Tongue (tissue), 2 donors: ENCODE results near the gene BMPR2. TPM values are rescaled to one million over a fixed set of nuclear protein-coding genes. Genes with fewer than 3 reads are reported as not detected.
A peak's percentile ranks its signal among the peaks of the same experiment; 100 is the strongest.
"Not testable (repeated sequence)": the region's sequence is repeated elsewhere in the genome, so short reads cannot be mapped to it uniquely, and the experiment has no call there.

Experiments used
- DNase-seq: peaks from one replicate; pipeline ENCODE4 v3.0.0-alpha.2; 2015
- total RNA-seq: library from RNA; depleted of rRNA; stranded (reverse); fragments of >200 nt; gene quantifications from one replicate; pipeline ENCODE4 v1.2.3, GENCODE V29; 2014

BMPR2 gene
- total RNA-seq, 1 donor from 2014 or later: 49.5 TPM

DNA sequence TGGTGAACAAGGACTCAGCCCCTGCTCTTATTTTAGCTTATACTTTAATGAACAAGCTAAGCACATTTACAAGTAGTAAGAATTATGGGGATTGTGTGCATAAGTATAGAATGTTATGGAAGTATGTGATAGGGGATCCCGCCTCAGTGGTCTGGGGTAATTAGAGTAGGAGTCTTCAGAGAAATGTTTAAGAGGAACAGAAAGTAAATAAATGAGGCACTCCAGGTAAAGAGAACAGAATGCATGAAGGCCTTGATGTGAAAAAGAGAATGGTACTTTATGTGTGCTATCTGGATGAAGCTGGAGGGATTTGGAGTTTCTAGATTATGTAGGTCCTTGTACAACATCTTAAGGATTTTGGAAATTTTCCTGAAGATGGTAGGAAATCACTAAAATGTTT, 76.6 kb downstream of the BMPR2 start:
- DNase-seq: no peak

DNA sequence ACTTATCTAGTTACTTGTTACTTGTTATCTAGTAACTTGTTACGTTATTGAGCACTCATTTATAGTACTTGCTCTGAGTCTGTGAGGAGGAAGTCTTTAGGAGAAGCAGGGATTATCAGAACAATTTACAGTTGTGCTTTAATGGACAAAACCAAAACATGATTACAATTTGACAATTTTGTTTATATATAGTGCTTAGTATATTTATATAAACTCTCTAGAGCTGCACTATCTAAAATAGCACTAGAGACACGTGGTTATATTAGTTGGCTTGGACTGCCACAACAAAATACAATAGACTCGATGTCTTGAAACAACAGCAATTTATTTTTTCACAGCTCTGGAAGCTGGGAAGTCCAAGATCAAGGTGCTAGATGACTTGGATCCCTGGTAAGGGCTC, 78.4 kb downstream of the BMPR2 start:
- no peak for DNase-seq

DNA sequence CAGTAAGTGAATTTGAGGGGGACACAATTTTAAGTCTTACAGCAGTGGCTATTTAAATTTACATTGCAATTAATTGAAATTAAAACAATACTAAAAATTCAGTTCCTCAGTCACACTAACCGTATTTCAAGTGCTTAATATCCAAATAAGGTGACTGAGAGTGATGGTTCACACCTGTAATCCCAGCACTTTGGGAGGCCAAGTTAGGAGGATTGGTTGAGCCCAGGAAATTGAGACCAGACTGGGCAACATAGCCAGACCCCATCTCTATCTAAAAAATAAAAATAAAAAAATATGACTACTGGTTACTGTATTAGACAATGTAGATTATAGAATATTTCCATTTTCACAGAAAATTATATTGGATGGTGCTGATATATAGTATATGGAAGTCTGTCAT, 79.0 kb downstream of the BMPR2 start:
- no peak for DNase-seq

DNA sequence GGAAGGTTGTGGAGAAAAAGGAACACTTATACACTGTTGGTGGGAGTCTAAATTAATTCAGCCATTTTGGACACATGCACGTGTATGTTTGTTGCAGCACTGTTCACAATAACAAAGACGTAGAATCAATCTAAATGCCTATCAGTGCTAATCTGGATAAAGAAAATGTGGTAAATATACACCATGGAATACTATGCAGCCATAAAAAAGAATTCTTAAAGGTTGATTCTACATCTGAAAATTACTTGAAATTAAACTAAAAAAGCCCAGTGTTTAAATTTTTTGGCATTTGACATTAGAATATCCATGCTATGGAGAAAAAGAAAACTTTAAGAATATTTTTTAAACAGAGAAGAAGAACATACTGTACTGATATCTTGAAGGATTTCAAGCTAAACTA, 84.0 kb downstream of the BMPR2 start:
- no peak for DNase-seq

DNA sequence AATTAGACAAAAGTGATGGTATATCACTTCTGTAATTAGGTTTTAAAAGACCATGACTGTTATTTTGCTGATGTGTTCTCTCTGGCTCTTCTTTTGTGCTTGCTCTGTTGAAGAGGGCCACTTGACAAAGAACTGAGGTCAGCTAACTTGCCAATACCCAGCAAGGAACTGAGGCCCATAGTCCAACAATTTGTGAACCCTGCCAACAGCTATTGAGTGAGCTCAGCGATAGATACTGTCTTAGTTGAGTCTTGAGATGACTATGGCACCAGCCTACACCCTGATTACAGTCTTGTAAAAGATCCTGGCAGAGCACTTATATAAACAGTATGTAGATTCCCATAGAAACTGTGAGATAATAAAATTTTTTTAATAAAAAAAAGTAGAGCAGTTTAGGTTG, 103.0 kb downstream of the BMPR2 start:
- no peak for DNase-seq

DNA sequence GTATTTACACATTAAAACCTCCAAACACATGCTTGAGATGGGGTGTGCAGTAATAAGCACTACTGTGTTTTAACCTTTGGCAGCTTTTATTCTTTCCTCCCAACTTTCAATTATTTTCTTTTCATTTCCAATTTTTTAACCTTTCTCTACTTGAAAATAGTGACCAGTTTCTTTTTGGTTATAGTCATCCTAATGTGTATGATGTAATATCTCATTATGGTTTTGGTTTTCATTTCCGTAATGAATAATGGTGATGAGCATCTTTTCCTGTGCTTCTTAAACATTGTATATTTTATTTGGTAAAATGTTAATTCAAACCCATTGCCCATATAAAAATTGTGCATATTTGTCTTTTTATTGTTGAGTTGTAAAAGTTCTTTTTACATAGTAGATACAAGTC, 103.5 kb downstream of the BMPR2 start:
- no peak for DNase-seq

DNA sequence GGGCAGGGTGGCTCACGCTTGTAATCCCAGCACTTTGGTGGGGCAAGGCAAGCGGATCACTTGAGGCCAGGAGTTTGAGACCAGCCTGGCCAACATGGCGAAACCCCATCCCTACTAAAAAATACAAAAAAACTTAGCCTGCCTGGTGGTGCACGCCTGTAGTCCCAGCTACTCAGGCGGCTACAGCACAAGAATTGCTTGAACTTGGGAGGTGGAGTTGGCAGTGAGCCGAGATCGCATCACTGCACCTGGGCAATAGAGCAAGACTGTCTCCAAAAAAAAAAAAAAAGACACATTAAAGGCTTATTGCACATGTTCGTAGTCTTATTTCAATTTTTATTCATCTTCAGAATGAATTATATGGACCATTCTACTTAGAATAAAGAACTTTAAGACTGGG, 110.2 kb downstream of the BMPR2 start:
- DNase-seq: no peak

DNA sequence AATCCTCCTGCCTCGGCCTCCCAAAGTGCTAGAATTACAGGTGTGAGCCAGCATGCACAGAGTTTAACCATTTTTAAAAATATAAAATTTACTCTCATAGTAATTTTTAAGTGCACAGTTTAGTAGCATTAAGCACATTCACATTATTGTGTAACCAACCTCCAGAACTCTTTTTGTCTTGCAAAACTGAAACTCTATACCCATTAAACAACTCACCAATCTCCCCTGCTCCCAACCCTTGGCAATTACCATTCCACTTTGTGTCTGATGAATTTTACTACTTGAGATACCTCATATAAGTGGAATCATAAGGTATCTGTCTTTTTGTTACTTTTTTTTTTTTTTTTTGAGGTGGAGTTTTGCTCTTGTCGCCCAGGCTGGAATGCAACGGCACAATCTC, 112.5 kb downstream of the BMPR2 start:
- DNase-seq: no peak

DNA sequence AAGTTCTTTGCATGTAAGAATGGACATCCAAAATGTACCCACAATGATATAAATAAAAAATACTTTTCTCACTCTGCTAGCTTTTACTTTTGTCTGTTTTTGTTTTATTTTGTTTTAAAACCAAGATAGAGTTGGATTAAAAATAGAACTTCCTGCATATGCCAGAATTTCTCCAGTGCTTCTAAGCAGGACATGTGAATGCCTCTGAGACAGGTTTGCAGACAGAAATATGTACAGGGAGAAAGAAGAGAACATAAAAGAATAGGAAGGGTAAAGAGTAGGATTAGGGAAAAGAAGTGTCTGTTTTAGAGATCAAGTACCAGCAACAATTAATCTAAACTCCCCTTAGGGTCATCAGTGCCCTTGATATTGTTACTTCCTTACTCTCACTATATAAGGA, 114.4 kb downstream of the BMPR2 start:
- no peak for DNase-seq

DNA sequence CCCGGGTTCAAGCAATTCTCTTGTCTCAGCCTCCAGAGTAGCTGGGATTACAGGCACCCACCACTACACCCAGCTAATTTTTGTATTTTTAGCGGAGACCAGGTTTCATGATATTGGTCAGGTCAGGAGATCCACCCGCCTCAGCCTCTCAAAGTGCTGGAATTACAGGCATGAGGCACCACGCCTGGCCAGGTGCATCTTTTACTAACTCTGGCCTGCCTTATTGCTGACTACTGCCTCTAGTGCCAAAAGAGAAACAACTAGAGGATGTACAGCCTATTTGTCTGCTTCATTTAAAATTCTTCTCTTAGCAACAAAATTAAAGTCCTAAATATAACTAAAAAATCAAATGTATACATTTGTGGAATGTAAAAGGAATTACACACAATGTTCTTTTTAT, 115.4 kb downstream of the BMPR2 start:
- no peak for DNase-seq

DNA sequence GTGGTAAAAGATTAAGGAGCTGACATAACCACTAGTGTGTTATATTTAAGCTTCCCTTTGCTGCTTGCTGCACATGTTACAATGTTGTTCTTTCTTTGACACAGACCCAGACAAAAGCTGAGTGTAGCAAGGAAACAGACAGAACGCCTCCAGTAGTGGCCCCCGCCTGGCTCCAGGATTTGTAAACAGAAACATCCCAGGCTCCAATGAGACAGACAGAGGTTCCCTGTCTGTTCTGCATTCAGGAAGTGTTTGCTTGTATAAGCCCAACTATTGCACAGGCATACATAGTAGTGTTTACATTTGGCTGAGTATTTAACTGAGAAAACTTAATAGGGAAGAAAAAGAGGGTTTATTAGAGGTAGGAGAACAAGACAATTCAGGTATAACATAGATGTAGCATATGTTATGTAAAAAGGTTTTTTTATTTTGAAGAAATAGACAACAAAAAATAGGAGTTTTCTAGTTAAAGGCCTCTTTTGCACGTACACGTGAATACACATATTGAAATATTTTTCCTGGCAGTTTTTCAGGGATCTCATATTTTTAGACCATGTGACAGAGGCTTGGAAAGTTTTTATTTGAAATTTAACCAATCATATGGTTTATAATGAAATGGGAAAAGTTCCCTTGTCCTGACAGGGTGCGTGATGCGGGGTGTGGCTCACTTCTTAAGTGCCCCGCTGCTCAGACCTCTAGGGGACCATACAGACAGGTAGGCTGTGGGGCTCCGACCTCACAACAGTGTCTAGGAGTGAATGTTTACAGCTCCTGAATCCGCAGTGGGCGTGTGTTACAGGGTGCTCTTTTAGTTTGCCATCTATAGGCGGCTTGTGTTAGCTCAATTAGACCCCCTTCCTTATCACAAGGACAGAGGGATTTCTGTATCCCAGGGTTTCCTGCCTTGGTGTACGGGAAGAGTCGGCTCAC, 118.4 kb downstream of the BMPR2 start:
- peak; percentile 84 for DNase-seq

DNA sequence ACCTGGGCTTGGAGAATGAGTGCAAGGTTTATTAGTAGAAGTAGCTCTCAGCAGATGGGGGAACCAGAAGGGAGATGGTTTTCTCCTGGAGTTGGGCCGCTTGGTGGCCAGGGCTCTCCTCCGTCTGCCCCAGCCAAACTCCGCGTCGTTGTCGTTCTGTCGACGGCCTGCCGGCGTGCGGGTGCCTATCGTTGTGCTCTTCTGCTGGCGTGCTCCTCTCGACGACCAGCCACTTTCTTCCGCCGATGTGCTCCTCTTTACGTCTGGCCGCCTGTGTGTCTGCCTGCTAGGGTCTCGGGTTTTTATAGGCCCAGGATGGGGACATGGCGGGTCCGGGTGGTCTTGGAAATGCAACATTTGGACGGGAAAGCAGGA, 119.1 kb downstream of the BMPR2 start:
- no peak for DNase-seq

DNA sequence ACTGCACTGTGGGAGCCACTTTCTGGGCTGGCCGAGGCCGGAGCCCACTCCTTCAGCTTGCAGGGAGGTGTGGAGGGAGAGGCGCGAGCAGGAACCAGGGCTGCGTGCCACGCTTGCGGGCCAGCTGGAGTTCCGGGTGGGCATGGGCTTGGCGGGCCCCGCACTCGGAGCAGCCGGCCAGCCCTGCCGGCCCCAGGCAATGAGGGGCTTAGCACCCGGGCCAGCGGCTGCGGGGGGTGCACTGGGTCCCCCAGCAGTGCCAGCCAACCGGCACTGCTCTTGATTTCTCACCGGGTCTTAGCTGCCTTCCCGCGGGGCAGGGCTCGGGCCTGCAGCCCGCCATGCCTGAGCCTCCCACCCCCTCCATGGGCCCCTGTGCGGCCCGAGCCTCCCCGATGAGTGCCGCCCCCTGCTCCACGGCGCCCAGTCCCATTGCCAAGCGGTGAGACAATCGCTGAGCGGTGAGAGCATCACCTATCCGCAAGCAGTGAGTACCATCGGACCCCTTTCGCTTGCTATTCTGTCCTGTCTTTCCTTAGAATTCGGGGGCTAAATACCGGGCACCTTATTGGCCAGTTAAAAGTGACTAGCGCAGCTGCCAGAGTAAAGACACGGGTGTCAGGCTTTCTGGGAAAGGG, 120.8 kb downstream of the BMPR2 start:
- not testable (repeated sequence) for DNase-seq

DNA sequence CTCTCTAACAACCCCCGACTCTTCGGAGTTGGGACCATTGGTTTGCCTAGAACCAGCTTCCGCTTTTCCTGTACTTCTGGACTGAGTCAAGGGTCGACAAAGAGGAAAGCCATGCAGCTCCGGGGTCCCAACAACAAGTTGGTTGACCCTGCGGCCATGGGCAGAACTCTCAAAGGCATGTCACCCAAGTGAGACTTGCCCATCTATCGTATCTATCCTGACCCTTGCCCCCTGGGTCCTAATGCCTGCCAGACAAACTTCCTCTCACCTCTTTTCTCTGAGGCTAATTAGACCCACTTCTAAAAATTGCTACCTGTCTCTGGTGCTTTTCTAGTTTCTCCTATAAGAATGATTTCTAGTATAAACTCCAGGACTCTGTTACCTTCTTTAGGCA, 121.3 kb downstream of the BMPR2 start:
- not testable (repeated sequence) for DNase-seq

DNA sequence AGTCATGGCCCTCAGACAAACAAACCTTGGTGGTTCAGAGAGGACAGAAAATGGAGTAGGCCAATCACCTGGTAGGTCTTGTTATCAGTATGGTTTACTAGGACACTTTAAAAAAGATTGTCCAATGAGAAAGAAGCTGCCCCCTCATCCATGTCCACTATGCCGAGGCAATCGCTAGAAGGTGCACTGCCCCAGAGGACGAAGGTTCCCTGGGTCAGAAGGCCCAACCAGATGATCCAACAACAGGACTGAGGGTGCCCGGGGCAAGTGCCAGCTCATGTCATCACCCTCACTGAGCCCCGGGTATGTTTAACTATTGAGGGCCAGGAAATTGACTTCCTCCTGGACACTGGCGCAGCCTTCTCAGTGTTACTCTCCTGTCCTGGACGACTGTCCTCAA, 123.7 kb downstream of the BMPR2 start:
- not testable (repeated sequence) for DNase-seq

DNA sequence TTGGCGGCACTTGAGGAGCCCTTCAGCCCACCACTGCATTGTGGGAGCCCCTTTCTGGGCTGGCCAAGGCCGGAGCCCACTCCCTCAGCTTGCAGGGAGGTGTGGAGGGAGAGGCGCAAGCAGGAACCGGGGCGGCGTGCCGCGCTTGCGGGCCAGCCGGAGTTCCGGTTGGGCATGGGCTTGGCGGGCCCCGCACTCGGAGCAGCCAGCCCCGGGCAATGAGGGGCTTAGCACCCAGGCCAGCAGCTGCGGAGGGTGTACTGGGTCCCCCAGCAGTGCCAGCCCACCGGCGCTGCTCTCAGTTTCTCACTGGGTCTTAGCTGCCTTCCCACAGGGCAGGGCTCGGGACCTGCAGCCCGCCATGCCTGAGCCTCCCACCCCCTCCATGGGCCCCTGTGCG, 127.1 kb downstream of the BMPR2 start:
- DNase-seq: not testable (repeated sequence)

DNA sequence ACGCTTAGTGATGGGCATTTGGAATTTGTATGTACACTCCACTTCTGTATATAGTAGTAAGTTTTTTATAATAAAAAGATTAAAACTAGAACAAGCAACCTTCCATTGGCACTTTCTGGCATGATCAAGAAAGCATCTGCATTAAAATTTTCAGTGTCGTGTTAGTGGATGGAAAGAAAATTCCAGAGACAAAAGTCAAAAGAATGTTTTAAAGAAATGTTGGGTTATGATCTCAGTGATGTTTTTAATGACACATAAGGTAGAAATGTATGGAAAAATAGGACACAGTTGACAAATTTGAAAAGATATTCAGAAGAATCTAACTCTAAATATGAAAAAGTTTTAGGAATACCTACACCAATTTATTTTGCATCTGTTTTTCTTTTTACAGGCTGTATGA, 132.6 kb downstream of the BMPR2 start:
- no peak for DNase-seq

DNA sequence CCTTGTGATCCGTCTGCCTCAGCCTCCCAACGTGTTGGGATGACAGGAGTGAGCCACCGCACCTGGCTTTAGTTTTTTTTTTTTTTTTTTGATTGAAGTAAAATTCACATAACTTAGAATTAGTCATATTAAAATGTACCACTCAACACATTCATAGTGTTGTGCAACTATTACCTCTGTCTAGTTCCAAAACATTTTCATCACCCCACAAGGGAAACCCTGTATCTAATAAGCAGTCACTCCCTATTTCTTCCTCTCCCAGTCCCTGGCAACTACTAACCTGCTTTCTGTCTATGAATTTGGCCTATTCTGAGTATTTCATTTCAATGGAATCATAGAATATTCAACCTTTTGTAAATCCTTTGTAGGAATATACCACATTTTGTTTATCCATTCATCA, 134.8 kb downstream of the BMPR2 start:
- DNase-seq: no peak

DNA sequence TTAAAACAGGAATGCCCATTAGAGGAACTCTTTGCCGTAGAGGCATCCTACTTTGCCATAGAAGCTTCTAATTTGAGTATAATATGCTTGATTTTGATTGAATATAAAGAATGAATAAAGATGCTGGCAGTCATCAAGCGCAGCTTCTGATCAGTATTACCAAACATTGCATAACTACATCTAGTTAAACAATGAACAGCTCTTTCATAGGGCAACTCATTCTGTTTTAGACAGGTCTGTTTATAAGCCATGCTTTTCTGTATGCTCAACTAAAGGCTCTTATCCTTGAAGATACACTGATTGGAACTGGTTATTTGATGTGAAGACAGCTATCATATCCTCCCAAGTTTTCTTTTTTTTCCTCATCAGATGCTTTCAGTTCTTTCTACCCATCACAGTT, 136.0 kb downstream of the BMPR2 start:
- DNase-seq: no peak

DNA sequence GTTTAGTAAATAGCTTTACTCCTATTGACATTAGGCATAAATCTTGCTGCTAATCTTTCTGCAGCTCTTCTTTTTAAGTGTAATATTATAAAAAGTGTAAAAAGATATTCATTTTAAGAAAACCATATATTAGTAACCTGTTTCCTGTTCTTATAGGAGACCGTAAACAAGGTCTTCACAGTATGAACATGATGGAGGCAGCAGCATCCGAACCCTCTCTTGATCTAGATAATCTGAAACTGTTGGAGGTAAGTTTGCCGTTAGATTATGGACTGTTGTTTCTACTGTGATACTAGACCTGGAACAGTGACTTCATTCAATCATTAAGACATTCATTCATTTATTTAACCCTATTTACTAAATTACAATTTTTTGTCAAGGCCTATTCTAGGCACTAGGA, 138.6 kb downstream of the BMPR2 start:
- no peak for DNase-seq

DNA sequence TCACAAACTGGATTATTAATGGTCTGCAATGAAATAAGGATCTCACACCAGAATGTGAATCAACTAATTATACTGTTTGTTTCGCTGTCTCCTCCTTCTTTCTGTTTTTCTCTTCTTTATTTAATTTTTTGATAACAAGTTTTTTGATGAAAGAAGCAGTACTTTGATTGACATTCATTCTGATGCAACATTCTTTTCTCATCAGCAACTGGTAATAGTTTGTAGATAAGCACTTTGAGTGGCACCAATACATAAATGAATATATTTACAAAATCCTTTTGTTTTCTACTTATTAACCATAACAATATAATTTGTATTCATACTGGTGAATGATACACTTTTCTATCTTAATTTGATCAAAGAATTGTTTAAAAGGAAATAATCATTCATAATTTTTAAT, 143.3 kb downstream of the BMPR2 start:
- DNase-seq: no peak

DNA sequence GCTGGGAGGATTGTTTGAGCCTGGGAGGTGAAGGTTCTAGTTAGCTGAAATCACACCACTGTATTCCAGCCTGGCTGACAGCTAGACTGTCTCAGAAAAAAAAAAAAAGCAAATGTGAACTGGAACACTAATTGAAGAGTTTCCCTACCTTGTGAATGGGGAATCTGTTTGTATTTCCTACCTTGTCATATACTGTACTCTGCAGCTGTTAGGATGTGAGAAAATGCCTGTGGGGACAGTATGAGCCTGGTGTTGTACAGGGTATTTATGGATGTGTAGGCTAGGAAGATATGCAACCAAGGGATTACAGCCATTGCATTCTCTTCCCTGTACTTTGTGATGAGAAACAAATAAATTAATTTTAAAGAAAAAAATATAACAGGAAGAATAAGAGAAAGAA, 145.3 kb downstream of the BMPR2 start:
- no peak for DNase-seq

DNA sequence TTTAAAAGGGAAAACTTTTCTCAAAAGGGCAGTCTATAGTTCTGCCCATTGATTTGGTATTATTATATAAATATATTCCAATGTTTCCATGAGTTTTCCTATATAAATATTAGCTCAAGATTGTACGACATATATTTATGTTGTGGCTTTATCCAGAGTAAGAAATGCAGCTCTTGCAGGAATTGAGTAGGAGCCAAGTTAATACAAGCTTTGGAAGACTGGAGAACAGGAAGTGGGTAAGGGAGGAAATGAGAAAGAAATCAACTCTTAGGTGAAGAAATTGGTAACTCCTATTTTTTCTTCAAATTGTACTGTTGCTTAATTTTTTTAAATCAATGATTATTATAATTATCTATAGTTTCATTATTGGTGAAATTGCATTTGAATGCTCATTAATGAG, 153.3 kb downstream of the BMPR2 start:
- no peak for DNase-seq

DNA sequence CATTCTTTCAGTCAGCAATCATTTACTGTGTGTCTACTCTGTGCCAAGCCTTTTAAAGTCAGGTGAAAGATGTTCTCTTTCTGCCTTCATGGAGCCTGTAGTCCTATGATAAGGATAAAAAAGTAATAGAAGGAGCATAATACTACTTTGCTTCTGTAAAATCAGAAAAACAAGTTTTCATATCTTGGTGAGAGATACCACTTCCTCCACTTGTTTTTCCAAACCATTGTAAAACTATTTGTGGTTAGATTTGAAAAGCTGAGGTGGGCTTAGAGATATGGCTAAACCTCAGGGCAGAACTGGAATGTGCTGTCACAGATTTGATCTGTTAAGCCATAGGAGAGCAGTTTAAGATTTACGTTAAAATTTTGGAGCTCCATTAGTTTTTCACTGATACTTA, 153.9 kb downstream of the BMPR2 start:
- DNase-seq: no peak
